ENCODE data around the gene ITGAE. TPM values are rescaled to one million over a fixed set of nuclear protein-coding genes. Genes with fewer than 3 reads are reported as not detected.

The ITGAE gene
- total and polyA plus RNA-seq, 8 donors = 4.4 to 29.0 (median 7.0) TPM

DNA sequence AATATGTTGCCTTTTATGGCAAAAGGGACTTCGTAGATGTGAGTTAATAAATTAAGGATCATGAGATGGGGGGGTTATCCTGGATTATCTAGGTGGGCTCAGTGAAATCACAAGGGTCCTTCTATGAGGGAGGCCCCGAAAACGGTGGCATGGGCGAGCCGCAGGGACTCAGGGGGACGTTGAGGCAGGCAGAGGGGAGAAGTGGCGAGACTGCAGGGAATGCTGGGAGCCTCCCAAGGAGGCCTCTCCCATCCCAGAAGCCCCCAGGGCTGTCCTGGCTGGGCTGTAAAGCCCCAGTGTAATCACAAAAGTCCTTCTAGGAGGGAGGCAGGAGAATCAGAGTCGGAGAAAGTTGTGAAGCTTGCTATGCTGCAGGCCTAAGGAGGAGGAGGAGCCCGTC is 35.0 kb downstream of the ITGAE start:
- WGBS, 2 donors = 79 to 86% methylated on average over 9 of the region's 9 CpGs
- no peak overlapping the region for H3K4me3 ChIP-seq
- intact Hi-C loops (cut with DNase I) = no loop called here

DNA sequence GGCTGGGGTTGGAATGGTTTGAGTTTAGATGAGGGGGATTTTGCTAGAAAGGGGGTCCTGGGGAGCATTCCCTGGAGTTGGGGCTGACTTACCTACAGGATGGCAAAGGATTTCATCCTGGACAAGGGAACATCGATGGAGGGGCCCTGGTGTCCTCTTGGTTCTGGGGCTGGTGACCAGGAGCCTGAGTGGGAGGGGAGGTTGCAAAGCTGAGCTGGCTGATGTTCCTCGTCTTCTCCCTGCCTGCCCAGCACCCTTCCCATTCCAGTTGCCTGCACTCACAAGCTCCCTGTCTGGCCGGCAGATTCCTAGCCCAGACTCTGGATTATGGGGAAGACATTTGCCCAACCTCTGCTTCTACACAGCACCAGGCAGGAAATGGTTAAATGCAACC is 37.2 kb downstream of the ITGAE start:
- intact Hi-C loops (cut with DNase I) = no loop called here
- Histone ChIP-seq H3K4me1 (no peaks in the 10 kb centered on the region), H3K4me3 (no peak overlapping the region), H3K27ac (no peak overlapping the region), H3K9me3 (no peaks in the 10 kb centered on the region), H3K36me3 (no peaks in the 10 kb centered on the region), H3K27me3 (no peaks in the 10 kb centered on the region)
- ATAC-seq = no peak
- DNase-seq = no peak
- TF ChIP-seq, protein P1, sequence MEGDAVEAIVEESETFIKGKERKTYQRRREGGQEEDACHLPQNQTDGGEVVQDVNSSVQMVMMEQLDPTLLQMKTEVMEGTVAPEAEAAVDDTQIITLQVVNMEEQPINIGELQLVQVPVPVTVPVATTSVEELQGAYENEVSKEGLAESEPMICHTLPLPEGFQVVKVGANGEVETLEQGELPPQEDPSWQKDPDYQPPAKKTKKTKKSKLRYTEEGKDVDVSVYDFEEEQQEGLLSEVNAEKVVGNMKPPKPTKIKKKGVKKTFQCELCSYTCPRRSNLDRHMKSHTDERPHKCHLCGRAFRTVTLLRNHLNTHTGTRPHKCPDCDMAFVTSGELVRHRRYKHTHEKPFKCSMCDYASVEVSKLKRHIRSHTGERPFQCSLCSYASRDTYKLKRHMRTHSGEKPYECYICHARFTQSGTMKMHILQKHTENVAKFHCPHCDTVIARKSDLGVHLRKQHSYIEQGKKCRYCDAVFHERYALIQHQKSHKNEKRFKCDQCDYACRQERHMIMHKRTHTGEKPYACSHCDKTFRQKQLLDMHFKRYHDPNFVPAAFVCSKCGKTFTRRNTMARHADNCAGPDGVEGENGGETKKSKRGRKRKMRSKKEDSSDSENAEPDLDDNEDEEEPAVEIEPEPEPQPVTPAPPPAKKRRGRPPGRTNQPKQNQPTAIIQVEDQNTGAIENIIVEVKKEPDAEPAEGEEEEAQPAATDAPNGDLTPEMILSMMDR (IDR thresholded peaks at IDR 0.05) = no peak
- WGBS, 2 donors = 66 to 67% methylated on average over 3 of the region's 3 CpGs
- FAIRE-seq = no peak

More for the DNA sequence above, 35.0 kb downstream of the ITGAE start:
- no peak for DNase-seq
- ATAC-seq = no peak
- no peak overlapping the region for H3K27ac ChIP-seq
- TF ChIP-seq, protein P1 (IDR thresholded peaks at IDR 0.05) = no peak
- FAIRE-seq = no peak
- H3K4me1 ChIP-seq = no peaks in the 10 kb centered on the region
- H3K9me3 ChIP-seq = no peaks in the 10 kb centered on the region
- H3K36me3 ChIP-seq = no peaks in the 10 kb centered on the region
- H3K27me3 ChIP-seq = no peaks in the 10 kb centered on the region

DNA sequence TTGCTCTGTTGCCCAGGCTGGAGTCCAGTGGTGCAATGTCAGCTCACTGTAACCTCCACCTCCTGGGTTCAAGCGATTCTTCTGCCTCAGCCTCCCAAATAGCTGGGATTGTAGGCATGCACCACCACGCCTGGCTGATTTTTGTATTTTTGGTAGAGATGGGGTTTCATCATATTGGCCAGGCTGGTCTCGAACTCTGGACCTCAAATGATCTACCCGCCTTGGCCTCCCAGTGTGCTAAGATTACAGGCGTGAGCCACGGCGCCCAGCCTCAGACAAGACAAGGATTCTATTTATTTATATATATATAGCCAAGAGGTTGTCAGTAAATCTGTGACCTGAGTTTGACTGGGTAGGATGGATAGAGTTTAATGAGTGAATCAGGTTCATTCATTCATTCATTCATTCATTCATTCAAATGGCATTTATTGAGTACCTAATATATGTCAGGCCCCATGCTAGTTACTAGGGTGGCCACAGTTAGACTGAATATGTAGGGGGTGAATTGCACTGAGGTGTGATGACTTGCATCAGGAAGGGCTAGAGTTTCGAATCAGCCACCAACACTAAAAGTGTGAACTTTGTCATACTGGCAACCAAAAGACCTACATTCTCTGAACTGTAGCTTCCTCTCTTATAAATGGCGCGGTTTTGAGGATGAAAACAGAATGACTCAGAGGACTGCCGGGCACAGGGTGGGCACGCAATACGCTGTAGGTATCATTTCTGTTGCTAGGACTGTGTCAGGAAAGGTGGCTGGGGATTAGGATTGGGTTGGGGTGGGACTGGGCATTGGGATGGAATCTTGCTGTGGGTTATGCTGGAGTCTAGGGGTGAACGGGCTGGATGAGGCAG is 37.8 kb downstream of the ITGAE start:
- FAIRE-seq = no peak
- Histone ChIP-seq H3K27ac (no peak overlapping the region), H3K36me3 (no peaks in the 10 kb centered on the region), H3K9me3 (no peaks in the 10 kb centered on the region), H3K4me3 (no peak overlapping the region), H3K4me1 (no peaks in the 10 kb centered on the region), H3K27me3 (no peaks in the 10 kb centered on the region)
- no peak for DNase-seq
- TF ChIP-seq, protein P1 (IDR thresholded peaks at IDR 0.05) = no peak
- intact Hi-C loops (cut with DNase I) = no loop called here
- ATAC-seq = no peak
- WGBS, 2 donors = 85 to 86% methylated on average over 14 of the region's 14 CpGs

DNA sequence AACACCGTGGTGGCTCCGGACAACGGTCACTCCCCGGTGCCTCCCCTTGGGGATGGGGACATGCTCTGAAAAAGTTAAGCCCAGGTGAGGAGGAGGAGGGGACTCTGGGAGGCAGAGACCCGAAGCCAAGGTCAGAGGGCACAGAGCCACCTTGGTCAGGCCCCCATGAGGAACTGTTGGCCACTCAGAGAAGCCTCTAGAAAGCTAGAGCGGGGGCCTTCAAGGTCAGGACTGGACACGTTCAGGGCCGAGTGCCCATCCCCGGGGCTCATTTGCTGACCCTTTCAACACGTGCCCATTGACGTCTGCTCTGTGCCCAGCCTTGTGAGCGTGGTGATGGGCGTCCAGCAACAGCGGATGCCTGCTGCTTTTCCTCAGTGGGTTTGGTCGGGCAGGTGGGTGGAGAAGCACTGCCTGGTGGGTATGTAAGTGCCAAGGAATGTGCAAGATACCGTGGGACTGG is 39.0 kb downstream of the ITGAE start:
- no peak overlapping the region for H3K27ac ChIP-seq
- DNase-seq (no peak), ATAC-seq (no peak), FAIRE-seq (no peak)
- WGBS, 2 donors = 61 to 72% methylated on average over 16 of the region's 16 CpGs
- H3K9me3 ChIP-seq = no peaks in the 10 kb centered on the region
- no peaks in the 10 kb centered on the region for H3K27me3 ChIP-seq
- H3K36me3 ChIP-seq = no peaks in the 10 kb centered on the region
- no peak overlapping the region for H3K4me3 ChIP-seq
- TF ChIP-seq, protein P1 (IDR thresholded peaks at IDR 0.05) = no peak
- no peaks in the 10 kb centered on the region for H3K4me1 ChIP-seq
- intact Hi-C loops (cut with DNase I) = no loop called here
